AG04450 (cell line): ENCODE data around the gene NDUFS1. TPM values are rescaled to one million over a fixed set of nuclear protein-coding genes. Genes with fewer than 3 reads are reported as not detected.
"Not testable (repeated sequence)": the region's sequence is repeated elsewhere in the genome, so short reads cannot be mapped to it uniquely, and the experiment has no call there.

Source experiments
- CTCF ChIA-PET: fragments of 300-600, 350-600 bp; formaldehyde crosslinking; extraction: SDS; loops from one replicate; lab custom pipeline; 2022; ENCODE audit warnings: antibody characterized with exemption, inconsistent platforms; lab: Charles Lee
- POLR2A ChIA-PET: fragments of 350-600 bp; formaldehyde crosslinking; extraction: SDS; loops from one replicate; lab custom pipeline; 2021; ENCODE audit warnings: antibody characterized with exemption, inconsistent platforms; lab: Yijun Ruan, JAX
- DNase-seq: peaks from one replicate; pipeline ENCODE4 v3.0.0-alpha.2; 2011; ENCODE audit warnings: low read depth, low spot score
- H3K27ac ChIP-seq: one replicate; pipeline ENCODE4 v1.5.1; 2012; ENCODE audit warnings: low read depth, low read length, control low read depth
- H3K27me3 ChIP-seq: one replicate; pipeline ENCODE4 v1.6.0; 2012; ENCODE audit warnings: low read length; ENCODE audit not compliant: control insufficient read depth, insufficient read depth
- H3K4me3 ChIP-seq: 2 replicates; pipeline ENCODE4 v1.5.1; 2011; ENCODE audit warnings: mild to moderate bottlenecking, low read depth, low read length, control low read depth
- H3K9me3 ChIP-seq: 2 replicates; pipeline ENCODE4 v1.5.1; 2012; ENCODE audit warnings: low read length; ENCODE audit not compliant: control insufficient read depth, insufficient read depth
- CTCF ChIP-seq: IDR thresholded peaks from 2 replicates; pipeline ENCODE4 v1.5.1; 2011; ENCODE audit warnings: low read depth, low read length, control low read depth, inconsistent platforms
- polyA plus RNA-seq: library from polyadenylated mRNA; depleted of rRNA; stranded (reverse); fragments of >200 nt; gene quantifications from 2 replicates; pipeline ENCODE4 v1.2.3, GENCODE V29; 2011

The NDUFS1 gene
- polyA plus RNA-seq, 1 experiment, result 129 TPM

- TF ChIP-seq CTCF, result no peak
- ChIA-PET POLR2A (no interaction called here), CTCF (interaction anchor here (0.9 kb wide), 1 partner anchor 11 kb away, joined by 3 read pairs; no protein-coding TSS in a partner anchor)
- DNase-seq, result no peak
- Histone ChIP-seq H3K27ac (no peak overlapping the region), H3K4me3 (no peak overlapping the region), H3K27me3 (peaks cover 4% of the 10 kb centered on the region), H3K9me3 (no peaks in the 10 kb centered on the region)
Measured at GRCh38 chr2:206176121-206176520, 16.9 kb upstream of the NDUFS1 start.

DNA sequence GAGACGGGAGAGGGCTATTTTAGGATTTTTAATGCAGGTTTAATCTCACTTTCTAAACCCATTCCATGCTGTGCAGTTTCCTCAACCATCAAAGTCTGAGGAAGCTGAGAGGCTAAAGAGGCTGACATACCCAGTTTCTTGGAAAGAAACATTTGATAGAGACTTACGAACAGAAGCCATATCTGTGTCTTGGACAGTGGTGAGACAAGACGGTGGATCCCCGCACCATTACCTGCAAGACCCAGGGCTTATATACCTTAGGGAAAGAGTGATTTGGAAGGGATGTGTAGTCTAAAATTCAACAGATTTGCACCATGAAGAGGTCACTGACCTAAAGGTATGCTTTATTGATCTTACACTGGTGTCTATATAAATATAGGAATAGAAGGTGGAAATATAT, 13.9 kb upstream of the NDUFS1 start:
- no peak for DNase-seq
- Histone ChIP-seq H3K9me3 (no peaks in the 10 kb centered on the region), H3K27ac (no peak overlapping the region), H3K27me3 (peaks cover 4% of the 10 kb centered on the region), H3K4me3 (no peak overlapping the region)
- TF ChIP-seq CTCF, result no peak
- CTCF ChIA-PET, result no interaction called here
- POLR2A ChIA-PET, result no interaction called here

DNA sequence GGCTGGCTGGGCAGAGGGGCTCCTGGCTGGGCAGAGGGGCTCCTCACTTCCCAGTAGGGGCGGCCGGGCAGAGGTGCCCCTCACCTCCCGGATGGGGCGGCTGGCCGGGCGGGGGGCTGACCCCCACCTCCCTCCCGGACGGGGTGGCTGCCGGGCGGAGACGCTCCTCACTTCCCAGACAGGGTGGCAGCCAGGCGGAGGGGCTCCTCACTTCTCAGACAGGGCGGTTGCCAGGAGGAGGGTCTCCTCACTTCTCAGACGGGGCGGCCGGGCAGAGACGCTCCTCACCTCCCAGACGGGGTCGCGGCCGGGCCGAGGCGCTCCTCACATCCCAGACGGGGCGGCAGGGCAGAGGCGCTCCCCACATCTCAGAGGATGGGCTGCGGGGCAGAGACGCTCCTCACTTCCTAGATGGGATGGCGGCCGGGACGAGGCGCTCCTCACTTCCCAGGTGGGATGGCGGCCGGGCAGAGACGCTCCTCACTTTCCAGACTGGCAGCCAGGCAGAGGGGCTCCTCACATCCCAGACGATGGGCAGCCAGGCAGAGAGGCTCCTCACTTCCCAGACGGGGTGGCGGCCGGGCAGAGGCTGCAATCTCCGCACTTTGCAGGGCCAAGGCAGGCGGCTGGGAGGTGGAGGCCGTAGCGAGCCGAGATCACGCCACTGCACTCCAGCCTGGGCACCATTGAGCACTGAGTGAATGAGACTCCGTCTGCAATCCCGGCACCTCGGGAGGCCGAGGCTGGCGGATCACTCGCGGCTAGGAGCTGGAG, 12.6 kb upstream of the NDUFS1 start:
- H3K27ac ChIP-seq, H3K27me3 ChIP-seq, DNase-seq, POLR2A ChIA-PET, CTCF ChIA-PET, H3K4me3 ChIP-seq, H3K9me3 ChIP-seq: not testable (repeated sequence)

- H3K27ac ChIP-seq, H3K4me3 ChIP-seq, H3K9me3 ChIP-seq, POLR2A ChIA-PET, DNase-seq, CTCF ChIA-PET, H3K27me3 ChIP-seq: not testable (repeated sequence)
Measured at GRCh38 chr2:206168230-206168629, 9.0 kb upstream of the NDUFS1 start.

GRCh38 chr2:206164261-206164862, 5.1 kb upstream of the NDUFS1 start:
- peaks cover 3% of the 10 kb centered on the region; the same call in 1 of the 2 replicates for H3K9me3 ChIP-seq
- DNase-seq, result no peak
- ChIA-PET CTCF (interaction anchor here (0.6 to 2.1 kb wide), 22 partner anchors 9 to 1908 kb away, joined by 3 to 12 read pairs (median 3); no protein-coding TSS in a partner anchor), POLR2A (no interaction called here)
- H3K27ac ChIP-seq, result no peak overlapping the region
- no peaks in the 10 kb centered on the region for H3K27me3 ChIP-seq
- no peak overlapping the region for H3K4me3 ChIP-seq
- peak; percentile 74 for TF ChIP-seq CTCF

- Histone ChIP-seq H3K27ac (no peak overlapping the region), H3K9me3 (peaks cover 3% of the 10 kb centered on the region; the same call in 1 of the 2 replicates), H3K27me3 (no peaks in the 10 kb centered on the region), H3K4me3 (no peak overlapping the region)
- DNase-seq, result no peak
- POLR2A ChIA-PET, result no interaction called here
- CTCF ChIA-PET, result interaction anchor here (1.4 to 2.1 kb wide), 3 partner anchors 34 to 99 kb away, joined by 6 to 12 read pairs (median 8); no protein-coding TSS in a partner anchor
- TF ChIP-seq CTCF, result no peak
Measured at GRCh38 chr2:206163251-206163880, 4.1 kb upstream of the NDUFS1 start.

DNA sequence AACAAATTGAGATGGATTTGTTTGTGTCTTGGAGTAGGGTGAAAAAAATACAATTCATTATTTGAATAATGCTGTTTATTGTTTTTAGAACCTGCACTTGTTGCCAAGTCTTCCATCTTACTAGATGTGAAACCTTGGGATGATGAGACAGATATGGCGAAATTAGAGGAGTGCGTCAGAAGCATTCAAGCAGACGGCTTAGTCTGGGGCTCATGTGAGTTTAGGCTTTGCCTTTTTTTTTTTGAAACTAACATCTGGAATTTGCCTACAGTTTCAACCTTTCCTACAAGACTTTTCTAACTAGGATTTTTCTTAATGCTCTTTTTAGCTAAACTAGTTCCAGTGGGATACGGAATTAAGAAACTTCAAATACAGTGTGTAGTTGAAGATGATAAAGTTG, 3.2 kb upstream of the NDUFS1 start:
- POLR2A ChIA-PET, H3K27ac ChIP-seq, H3K27me3 ChIP-seq, DNase-seq, H3K4me3 ChIP-seq, H3K9me3 ChIP-seq, CTCF ChIA-PET: not testable (repeated sequence)
